ENCODE measurements around the gene ZDHHC12. TPM values are rescaled to one million over a fixed set of nuclear protein-coding genes. Genes with fewer than 3 reads are reported as not detected.
"Not testable (repeated sequence)": the region's sequence is repeated elsewhere in the genome, so short reads cannot be mapped to it uniquely, and the experiment has no call there.

The ZDHHC12 gene
- total RNA-seq, 2 experiments from 2014 or later: 40.0 to 56.8 TPM

DNA sequence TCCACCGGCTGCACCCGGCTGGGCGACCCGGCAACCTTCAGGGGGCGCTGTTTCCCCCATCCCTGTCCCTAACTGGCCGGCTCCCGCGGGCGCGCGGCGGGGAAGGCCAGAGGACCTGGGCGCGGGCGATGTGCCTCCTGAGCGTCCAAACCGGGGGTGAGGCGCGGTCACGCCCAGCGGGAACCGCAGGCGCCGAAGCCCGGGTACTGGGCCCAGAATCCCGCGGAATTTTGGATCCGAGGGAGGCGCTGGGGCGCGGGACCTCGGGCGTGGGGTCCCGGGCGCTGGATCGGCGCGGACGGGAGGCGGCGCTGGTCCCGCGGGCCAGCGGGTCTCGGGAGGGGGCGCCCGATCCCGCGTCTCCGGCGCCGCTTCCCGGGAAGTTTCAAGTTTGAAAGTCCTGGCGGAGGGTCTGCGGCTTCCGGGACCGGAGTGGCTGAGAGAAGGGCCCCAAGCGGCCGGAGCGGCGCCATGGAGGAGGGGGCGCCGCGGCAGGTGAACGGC, 21.4 kb downstream of the ZDHHC12 start, which contains the start of gene PKN3:
TSS of gene PKN3 (plus strand) at position 59 of the 504 bp plus-strand sequence. CDS start at position 472, 413 bp downstream.
- Histone ChIP-seq H3K9me2 (ENCODE audit: insufficient read depth, low read length) (no peaks in the 10 kb centered on the region), H3K4me1 (ENCODE audit: insufficient read depth, low read length, poor library complexity, severe bottlenecking) (peaks cover 17% of the 10 kb centered on the region), H3K27ac (ENCODE audit: low read depth, low read length, poor library complexity, severe bottlenecking) (no peak within 1 kb of the TSS), H3K9me3 (ENCODE audit: low read length) (no peaks in the 10 kb centered on the region), H3K79me2 (ENCODE audit: insufficient read depth, low read depth, low read length) (no peaks in the 10 kb centered on the region), H3K4me2 (ENCODE audit: low read length) (peak within 1 kb of the TSS; percentile 80), H4K20me1 (ENCODE audit: insufficient read depth, low read length) (no peaks in the 10 kb centered on the region), H3K36me3 (ENCODE audit: insufficient read depth, low read length) (peaks cover 14% of the 10 kb centered on the region), H2AFZ (ENCODE audit: low read length) (peak within 1 kb of the TSS; percentile 88), H3K4me3 (ENCODE audit: low read depth, low read length, poor library complexity, severe bottlenecking) (peak within 1 kb of the TSS; percentile 72)
- POLR2A ChIA-PET: interaction anchor here (0.6 kb wide), 2 partner anchors 61 to 272 kb away, joined by 3 to 4 read pairs; no protein-coding TSS in a partner anchor
- TF ChIP-seq EZH2phosphoT487 (IDR thresholded peaks at IDR 0.05; ENCODE audit: borderline replicate concordance, low read depth, low read length): no peak
- peak; percentile 93 for TF ChIP-seq CTCF (conservative IDR thresholded peaks at IDR 0.05; ENCODE audit: low read length)
- no TSS peak for BruUV-seq (replicated peaks)
- DNase-seq (ENCODE audit: low spot score): peak; percentile 84
- CTCF ChIA-PET (ENCODE audit: unreplicated experiment): interaction anchor here (0.5 to 0.6 kb wide), 2 partner anchors 35 to 115 kb away, joined by 3 read pairs; no protein-coding TSS in a partner anchor
- intact Hi-C loops (cut with micrococcal nuclease; ENCODE audit: unreplicated experiment): no loop called here

DNA sequence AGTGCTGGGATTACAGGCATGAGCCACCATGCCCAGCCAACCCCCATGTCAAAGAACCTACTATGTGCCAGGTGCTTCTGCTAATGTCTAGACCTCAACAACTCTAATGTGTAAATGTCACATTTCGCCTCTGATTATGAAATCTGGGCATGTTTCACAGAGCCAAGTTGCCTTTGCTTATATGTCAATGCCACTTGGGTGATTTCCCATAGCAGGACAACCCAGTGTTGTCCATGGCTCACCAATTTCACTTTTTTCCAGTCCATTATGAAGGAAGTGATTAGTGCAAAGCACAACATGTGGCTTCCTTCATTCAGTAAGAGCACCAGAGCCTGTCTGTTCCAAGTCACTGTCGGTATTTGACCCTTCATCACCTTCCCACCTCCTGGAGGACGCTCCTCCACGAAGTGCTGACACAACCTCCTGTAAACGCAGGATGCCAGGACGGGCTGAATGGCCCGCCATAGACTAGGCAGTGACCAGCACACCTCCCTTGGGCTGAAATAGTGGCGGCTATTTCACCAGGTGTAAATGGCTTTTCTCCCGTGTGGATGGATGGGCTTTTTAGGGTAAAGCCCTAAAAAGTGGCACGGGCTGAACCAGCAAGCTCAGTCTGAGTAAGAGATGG, 22.6 kb downstream of the ZDHHC12 start:
- CTCF ChIA-PET (ENCODE audit: unreplicated experiment): no interaction called here
- Histone ChIP-seq H3K79me2 (ENCODE audit: insufficient read depth, low read depth, low read length) (no peaks in the 10 kb centered on the region), H3K36me3 (ENCODE audit: insufficient read depth, low read length) (peaks cover 26% of the 10 kb centered on the region), H3K27ac (ENCODE audit: low read depth, low read length, poor library complexity, severe bottlenecking) (no peak overlapping the region), H3K4me1 (ENCODE audit: insufficient read depth, low read length, poor library complexity, severe bottlenecking) (peaks cover 17% of the 10 kb centered on the region), H3K4me2 (ENCODE audit: low read length) (no peak overlapping the region), H3K9me2 (ENCODE audit: insufficient read depth, low read length) (no peaks in the 10 kb centered on the region), H3K9me3 (ENCODE audit: low read length) (no peaks in the 10 kb centered on the region), H2AFZ (ENCODE audit: low read length) (no peak overlapping the region), H3K4me3 (ENCODE audit: low read depth, low read length, poor library complexity, severe bottlenecking) (no peak overlapping the region), H4K20me1 (ENCODE audit: insufficient read depth, low read length) (no peaks in the 10 kb centered on the region)
- no peak for DNase-seq (ENCODE audit: low spot score)
- TF ChIP-seq EZH2phosphoT487 (IDR thresholded peaks at IDR 0.05; ENCODE audit: borderline replicate concordance, low read depth, low read length) (no peak), CTCF (conservative IDR thresholded peaks at IDR 0.05; ENCODE audit: low read length) (no peak)
- POLR2A ChIA-PET: interaction anchor here (0.7 kb wide), 1 partner anchor 11 kb away, joined by 4 read pairs; no protein-coding TSS in a partner anchor
- no TSS peak for BruUV-seq (replicated peaks)
- intact Hi-C loops (cut with micrococcal nuclease; ENCODE audit: unreplicated experiment): no loop called here

DNA sequence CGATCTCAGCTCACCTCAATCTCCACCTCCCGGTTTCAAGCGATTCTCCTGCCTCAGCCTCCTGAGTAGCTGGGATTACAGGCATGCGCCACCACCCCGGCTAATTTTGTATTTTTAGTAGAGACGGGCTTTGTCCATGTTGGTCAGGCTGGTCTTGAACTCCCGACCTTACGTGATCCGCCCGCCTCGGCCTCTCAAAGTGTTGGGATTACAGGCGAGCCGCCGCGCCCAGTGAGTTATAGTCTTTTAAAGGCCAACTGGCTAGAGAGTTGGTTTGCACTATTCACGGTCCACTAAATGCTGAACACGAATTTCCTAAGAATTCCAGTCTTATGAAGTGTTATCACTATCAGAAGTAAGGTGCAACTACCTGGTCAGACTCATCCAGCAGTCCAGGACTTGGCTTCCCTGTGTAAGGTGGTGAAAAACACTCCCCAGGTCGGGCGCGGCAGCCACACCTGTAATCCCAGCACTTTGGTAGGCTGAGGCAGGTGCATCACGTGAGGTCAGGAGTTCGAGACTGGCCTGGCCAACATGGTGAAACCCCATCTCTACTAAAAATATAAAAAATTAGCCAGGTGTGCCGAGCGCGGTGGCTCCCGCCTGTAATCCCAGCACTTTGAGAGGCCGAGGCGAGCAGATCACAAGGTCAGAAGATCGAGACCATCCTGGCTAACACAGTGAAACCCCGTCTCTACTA, 24.7 kb downstream of the ZDHHC12 start:
- CTCF ChIA-PET (ENCODE audit: unreplicated experiment): not testable (repeated sequence)

More for the DNA sequence above, 24.7 kb downstream of the ZDHHC12 start:
- POLR2A ChIA-PET; H3K9me3 ChIP-seq (ENCODE audit: low read length); H2AFZ ChIP-seq (ENCODE audit: low read length); H4K20me1 ChIP-seq (ENCODE audit: insufficient read depth, low read length); H3K4me3 ChIP-seq (ENCODE audit: low read depth, low read length, poor library complexity, severe bottlenecking); H3K79me2 ChIP-seq (ENCODE audit: insufficient read depth, low read depth, low read length); H3K4me2 ChIP-seq (ENCODE audit: low read length); H3K27ac ChIP-seq (ENCODE audit: low read depth, low read length, poor library complexity, severe bottlenecking); intact Hi-C loops (cut with micrococcal nuclease; ENCODE audit: unreplicated experiment); BruUV-seq (replicated peaks); DNase-seq (ENCODE audit: low spot score); H3K9me2 ChIP-seq (ENCODE audit: insufficient read depth, low read length): not testable (repeated sequence)
- H3K36me3 ChIP-seq (ENCODE audit: insufficient read depth, low read length): peaks cover 41% of the 10 kb centered on the region
- H3K4me1 ChIP-seq (ENCODE audit: insufficient read depth, low read length, poor library complexity, severe bottlenecking): peaks cover 17% of the 10 kb centered on the region
